ENCODE measurements around the gene HSD3B7. TPM values are rescaled to one million over a fixed set of nuclear protein-coding genes. Genes with fewer than 3 reads are reported as not detected.

The HSD3B7 gene
- total and polyA plus RNA-seq, 10 donors, result 5.3 to 24.5 (median 18.1) TPM

- TF ChIP-seq POLR2AphosphoS5 (IDR thresholded peaks at IDR 0.05) (no peak), POLR2A (IDR thresholded peaks at IDR 0.05) (no peak), CTCF (IDR thresholded peaks at IDR 0.05 in 8 of 11, conservative IDR thresholded peaks at IDR 0.05 in 3 of 11) (no peak)
- H3K9me3 ChIP-seq, result no peaks in the 10 kb centered on the region
- no peak overlapping the region for H3K4me3 ChIP-seq
- intact Hi-C loops (cut with DNase I; ENCODE audit: low total_unique reads), result no loop called here
- H3K27me3 ChIP-seq (replicated peaks in 1 of 7), result no peaks in the 10 kb centered on the region
- 77 to 94% (median 85%) methylated on average over 33 of the region's 33 CpGs for WGBS, 5 donors
- peaks cover 0 to 20% (median 6%) of the 10 kb centered on the region in 6 donors for H3K4me1 ChIP-seq
- DNase-seq, result no peak
- H3K27ac ChIP-seq, result no peak overlapping the region
- H3K36me3 ChIP-seq, result peaks cover 9 to 100% (median 99%) of the 10 kb centered on the region in 6 donors
These were observed 20.3 kb upstream of the HSD3B7 start for GRCh38 chr16:30964574-30965226.

DNA sequence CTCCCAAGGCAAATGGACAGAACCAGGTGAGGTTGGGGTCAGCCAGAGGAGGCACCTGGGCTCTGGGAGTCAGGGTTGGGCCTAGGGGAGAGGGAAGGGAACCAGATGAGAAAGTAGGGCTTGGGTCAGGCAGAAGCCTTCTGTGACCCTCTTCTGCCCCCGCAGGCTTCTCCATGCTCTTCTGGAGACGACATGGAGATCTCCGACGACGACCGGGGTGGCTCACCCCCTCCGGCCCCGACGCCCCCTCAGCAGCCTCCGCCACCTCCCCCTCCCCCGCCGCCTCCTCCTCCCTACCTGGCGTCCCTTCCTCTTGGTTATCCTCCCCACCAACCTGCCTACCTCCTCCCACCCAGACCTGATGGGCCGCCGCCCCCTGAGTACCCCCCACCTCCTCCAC lies 19.6 kb upstream of the HSD3B7 start:
- no peaks in the 10 kb centered on the region for H3K9me3 ChIP-seq
- TF ChIP-seq POLR2A (IDR thresholded peaks at IDR 0.05), result no peak
- no peak overlapping the region for H3K4me3 ChIP-seq
- 90 to 98% (median 93%) methylated on average over 10 to 15 of the region's 15 CpGs for WGBS, 5 donors
- H3K27me3 ChIP-seq (replicated peaks in 1 of 7), result no peaks in the 10 kb centered on the region
- DNase-seq, result no peak
- intact Hi-C loops (cut with DNase I; ENCODE audit: low total_unique reads), result no loop called here
- H3K36me3 ChIP-seq, result peaks cover 7 to 100% (median 99%) of the 10 kb centered on the region in 6 donors
- peaks cover 0 to 12% (median 0%) of the 10 kb centered on the region in 6 donors for H3K4me1 ChIP-seq
- H3K27ac ChIP-seq, result no peak overlapping the region

- Histone ChIP-seq H3K9me3 (no peaks in the 10 kb centered on the region), H3K36me3 (peaks cover 7 to 100% (median 99%) of the 10 kb centered on the region in 6 donors), H3K27me3 (replicated peaks in 1 of 7) (no peaks in the 10 kb centered on the region), H3K27ac (no peak overlapping the region), H3K4me1 (peaks cover 0 to 12% (median 0%) of the 10 kb centered on the region in 6 donors), H3K4me3 (no peak overlapping the region)
- no peak for DNase-seq
- 93 to 97% (median 95%) methylated on average over 16 to 19 of the region's 19 CpGs for WGBS, 5 donors
- TF ChIP-seq POLR2AphosphoS5 (IDR thresholded peaks at IDR 0.05) (peak; percentile 27 to 73 (median 41)), CTCF (IDR thresholded peaks at IDR 0.05 in 8 of 11, conservative IDR thresholded peaks at IDR 0.05 in 3 of 11) (no peak), POLR2A (IDR thresholded peaks at IDR 0.05) (no peak)
- intact Hi-C loops (cut with DNase I; ENCODE audit: low total_unique reads), result no loop called here
These were observed 18.9 kb upstream of the HSD3B7 start for GRCh38 chr16:30966033-30966619.

DNA sequence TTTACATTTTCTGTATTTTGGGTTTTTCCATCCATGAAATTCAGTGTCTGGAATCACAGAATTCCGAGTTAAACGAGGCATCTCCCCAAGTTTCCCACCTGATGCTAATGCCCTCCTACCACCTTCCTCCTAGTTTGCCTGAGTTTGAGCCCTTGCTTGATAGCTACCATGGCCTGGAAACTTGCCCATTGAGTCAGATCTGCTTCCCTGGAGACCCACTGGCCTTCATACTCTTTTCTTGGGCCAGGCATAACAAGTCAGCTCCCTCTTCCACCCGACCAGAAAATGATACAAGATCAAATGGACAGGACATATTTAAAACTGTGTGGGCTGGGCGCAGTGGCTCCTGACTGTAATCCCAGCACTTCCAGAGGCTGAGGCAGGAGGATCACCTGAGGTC lies 17.2 kb upstream of the HSD3B7 start:
- H3K9me3 ChIP-seq, result no peaks in the 10 kb centered on the region
- H3K36me3 ChIP-seq, result peaks cover 7 to 100% (median 99%) of the 10 kb centered on the region in 6 donors
- WGBS, 5 donors, result 92 to 99% (median 95%) methylated on average over 4 of the region's 4 CpGs
- H3K27ac ChIP-seq, result no peak overlapping the region
- intact Hi-C loops (cut with DNase I; ENCODE audit: low total_unique reads), result no loop called here
- no peaks in the 10 kb centered on the region for H3K27me3 ChIP-seq (replicated peaks in 1 of 7)
- TF ChIP-seq POLR2AphosphoS5 (IDR thresholded peaks at IDR 0.05) (no peak), CTCF (IDR thresholded peaks at IDR 0.05 in 8 of 11, conservative IDR thresholded peaks at IDR 0.05 in 3 of 11) (no peak), POLR2A (IDR thresholded peaks at IDR 0.05) (no peak)
- H3K4me3 ChIP-seq, result no peak overlapping the region
- no peak for DNase-seq
- H3K4me1 ChIP-seq, result peaks cover 0 to 12% (median 0%) of the 10 kb centered on the region in 6 donors

Data from spleen (tissue), 11 donors.